HepG2 (cell line): ENCODE measurements around the gene CTRB2. TPM values are rescaled to one million over a fixed set of nuclear protein-coding genes. Genes with fewer than 3 reads are reported as not detected.

ENCODE experiments used
- ATAC-seq: fragments of 200-7000 bp; cut with Tn5 transposase; 3 replicates; pipeline ENCODE4 v1.9.1; 2020; ENCODE audit warnings: mild to moderate bottlenecking, moderate library complexity
- BruUV-seq: library from RNA; stranded (reverse); fragments of 400-500 nt; replicated peaks from 2 replicates; lab custom pipeline; 2021; lab: Mats Ljungman, UMichigan
- CTCF ChIA-PET: fragments of 300-600 bp; formaldehyde crosslinking; extraction: SDS; loops from one replicate; lab custom pipeline; 2021; ENCODE audit warnings: low total read pairs, inconsistent platforms, low intra/inter-chr PET ratio; lab: Yijun Ruan, JAX
- POLR2A ChIA-PET: fragments of 350-600 bp; sonication (Branson Sonifier 250); formaldehyde crosslinking; loops from one replicate; lab custom pipeline; 2020; ENCODE audit warnings: antibody characterized with exemption, inconsistent platforms; lab: Yijun Ruan, JAX
- DNase-seq: peaks from one replicate; pipeline ENCODE4 v3.0.0-alpha.2; 2015; ENCODE audit warnings: low spot score
- FAIRE-seq: peaks from 3 replicates; lab custom pipeline; 2011; peaks lifted over from hg19 to GRCh38; lab: Jason Lieb, UNC
- H2AFZ ChIP-seq: one replicate; pipeline ENCODE4 v1.6.1; 2011; ENCODE audit warnings: low read length, inconsistent platforms
- H3K27ac ChIP-seq: fragments of 300-600 bp; 3 replicates; pipeline ENCODE4 v1.8.0; 2011; ENCODE audit warnings: mixed run types, mild to moderate bottlenecking, mixed read lengths, low read length, inconsistent platforms; ENCODE audit not compliant: insufficient read depth; ENCODE audit errors: extremely low read length
- H3K27me3 ChIP-seq, 2 experiments: fragments of 200-600 bp in 1 of 2; 2 replicates in 1 of 2; 3 replicates in 1 of 2; pipeline versions ENCODE4 v1.6.0 to v1.8.0; 2011; ENCODE audit warnings: low read length in 2 of 2, mild to moderate bottlenecking in 2 of 2, moderate library complexity in 2 of 2, inconsistent platforms in 1 of 2; ENCODE audit not compliant: insufficient read depth in 2 of 2, control insufficient read depth in 1 of 2
- H3K36me3 ChIP-seq, 2 experiments: fragments of 200-600 bp in 1 of 2; replicated peaks in 1 of 2; 2 replicates in 1 of 2; 3 replicates in 1 of 2; pipeline versions ENCODE4 v1.5.1 to v1.8.0; 2011; ENCODE audit warnings: low read length in 2 of 2, inconsistent platforms in 1 of 2; ENCODE audit not compliant: insufficient read depth in 2 of 2, control insufficient read depth in 1 of 2
- H3K4me1 ChIP-seq: 2 replicates; pipeline ENCODE4 v1.5.1; 2012; ENCODE audit warnings: low read length, inconsistent platforms; ENCODE audit not compliant: insufficient read depth
- H3K4me2 ChIP-seq: 2 replicates; pipeline ENCODE4 v1.6.0; 2011; ENCODE audit warnings: low read depth, low read length, inconsistent platforms
- H3K4me3 ChIP-seq, 3 experiments: fragments of 200-600 bp in 1 of 3; sonication (generic), shearing (Covaris generic) in 1 of 3; replicated peaks in 1 of 3; 2 replicates each; pipeline ENCODE4 v1.5.1; 2011 to 2016; ENCODE audit warnings: low read length in 3 of 3, inconsistent platforms in 2 of 3, low read depth in 2 of 3, mild to moderate bottlenecking in 2 of 3, control low read depth in 1 of 3, mixed read lengths in 1 of 3; ENCODE audit not compliant: insufficient read depth in 1 of 3
- H3K79me2 ChIP-seq: one replicate; pipeline ENCODE4 v1.6.1; 2011; ENCODE audit warnings: low read length, inconsistent platforms; ENCODE audit not compliant: insufficient read depth
- H3K9ac ChIP-seq: 2 replicates; pipeline ENCODE4 v1.6.0; 2011; ENCODE audit warnings: mild to moderate bottlenecking, low read depth, low read length, inconsistent platforms; ENCODE audit not compliant: insufficient read depth
- H3K9me3 ChIP-seq: 2 replicates; pipeline ENCODE4 v1.5.1; 2012; ENCODE audit warnings: mild to moderate bottlenecking, low read length
- H4K20me1 ChIP-seq: 2 replicates; pipeline ENCODE4 v1.6.0; 2011; ENCODE audit warnings: inconsistent platforms, mild to moderate bottlenecking, low read length, moderate library complexity; ENCODE audit not compliant: insufficient read depth
- AGO1 ChIP-seq: fragments of 200-400 bp; formaldehyde crosslinking; IDR thresholded peaks from 2 replicates; pipeline ENCODE4 v1.6.1; 2017; ENCODE audit warnings: mild to moderate bottlenecking, low read depth, low read length, moderate library complexity; ENCODE audit not compliant: poor library complexity, severe bottlenecking
- CTCF ChIP-seq: sonication (generic); formaldehyde crosslinking; IDR thresholded peaks from 2 replicates; pipeline ENCODE4 v1.5.0; 2020; ENCODE audit warnings: mild to moderate bottlenecking, missing genetic modification reagents, moderate library complexity
- HNRNPK ChIP-seq: fragments of 200-400 bp; formaldehyde crosslinking; IDR thresholded peaks from 2 replicates; pipeline ENCODE4 v1.6.1; 2018; ENCODE audit warnings: low read length, low read depth, moderate library complexity, mild to moderate bottlenecking; ENCODE audit not compliant: poor library complexity, severe bottlenecking
- KAT2B ChIP-seq: fragments of 150-350 bp; IDR thresholded peaks from 2 replicates; pipeline ENCODE4 v1.6.1; 2014; ENCODE audit warnings: low read depth, low read length, borderline replicate concordance
- KDM2A ChIP-seq: sonication (generic); formaldehyde crosslinking; IDR thresholded peaks from 2 replicates; pipeline ENCODE4 v1.4.0; 2020; ENCODE audit warnings: low read depth, missing genetic modification reagents, borderline replicate concordance
- MED13 ChIP-seq: sonication (generic); formaldehyde crosslinking; IDR thresholded peaks from 2 replicates; pipeline ENCODE4 v1.5.0; 2020; ENCODE audit warnings: missing genetic modification reagents
- TEAD3 ChIP-seq: optimal IDR thresholded peaks from 2 replicates; pipeline ENCODE3; 2016; ENCODE audit warnings: borderline replicate concordance
- ZBTB44 ChIP-seq: sonication (generic); formaldehyde crosslinking; IDR thresholded peaks from 2 replicates; pipeline ENCODE4 v1.4.0; 2020; ENCODE audit warnings: missing genetic modification reagents
- ZNF121 ChIP-seq: sonication (generic); formaldehyde crosslinking; IDR thresholded peaks from 2 replicates; pipeline ENCODE4 v1.5.0; 2020; ENCODE audit warnings: mild to moderate bottlenecking, missing genetic modification reagents
- ZNF414 ChIP-seq: sonication (generic); formaldehyde crosslinking; IDR thresholded peaks from 2 replicates; pipeline ENCODE4 v1.5.0; 2020; ENCODE audit warnings: missing genetic modification reagents
- ZNF468 ChIP-seq: sonication (generic); formaldehyde crosslinking; IDR thresholded peaks from 2 replicates; pipeline ENCODE4 v1.8.0; 2022; ENCODE audit warnings: mild to moderate bottlenecking, moderate library complexity, missing genetic modification reagents
- ZNF556 ChIP-seq: sonication (generic); formaldehyde crosslinking; IDR thresholded peaks from 2 replicates; pipeline ENCODE4 v1.4.0; 2020; ENCODE audit warnings: mild to moderate bottlenecking, missing genetic modification reagents, borderline replicate concordance
- ZSCAN30 ChIP-seq: sonication (generic); formaldehyde crosslinking; IDR thresholded peaks from 2 replicates; pipeline ENCODE4 v1.5.0; 2020; ENCODE audit warnings: mild to moderate bottlenecking, missing genetic modification reagents
- WGBS: methylation state at CpG from one replicate; pipeline ENCODE4 v1.1.6; 2017; ENCODE audit warnings: low lambda C conversion rate; 5-methylcytosine and 5-hydroxymethylcytosine counted together
- in situ Hi-C: cut with HindIII; loops from 2 replicates; pipeline ENCODE4 v1.10.0; 2017; ENCODE audit warnings: low pct_unique_long_range_greater_than_20kb; ENCODE audit not compliant: extremely low pct_ligation_motif_present
- intact Hi-C: fragments of 100-400 bp; cut with micrococcal nuclease; formaldehyde crosslinking; loops from one replicate; pipeline ENCODE4 v1.10.0; 2022; ENCODE audit not compliant: unreplicated experiment
- polyA plus RNA-seq, 8 experiments: library from polyadenylated mRNA; depleted of rRNA in 3 of 8; stranded (reverse) in 7 of 8; unstranded in 1 of 8; fragments of >200 nt; fragmentation: Illumina TruSeq in 4 of 8; extraction: Trizol in 4 of 8; gene quantifications; 2 replicates each; pipeline versions ENCODE4 v1.2.1 to v1.2.3, GENCODE V29; 2011 to 2016; ENCODE audit warnings: low read depth in 4 of 8, missing spikeins in 1 of 8, mixed read lengths in 1 of 8; ENCODE audit not compliant: insufficient read depth in 1 of 8
- total RNA-seq, 5 experiments: library from RNA; depleted of rRNA; stranded (reverse); fragments of >200 nt; fragmentation: Illumina TruSeq; extraction: Trizol; gene quantifications; 2 replicates each; pipeline ENCODE4 v1.2.3, GENCODE V29; 2016; ENCODE audit warnings: low read depth in 1 of 5

CTRB2 gene
- total and polyA plus RNA-seq, 2 of the 13 experiments (the other 11 are each of a cell fraction or from before 2014, with no cell fraction given): 0.13 TPM; not detected in 1

- Histone ChIP-seq H3K4me2 (no peak overlapping the region), H4K20me1 (no peaks in the 10 kb centered on the region), H3K79me2 (no peaks in the 10 kb centered on the region), H3K9me3 (no peaks in the 10 kb centered on the region), H3K4me3 (no peak overlapping the region), H3K4me1 (peaks cover 20% of the 10 kb centered on the region; the same call in 1 of the 2 replicates), H3K9ac (no peak overlapping the region), H3K27me3 (peaks cover 22 to 49% of the 10 kb centered on the region in 2 experiments), H3K27ac (no peak overlapping the region), H2AFZ (no peak overlapping the region), H3K36me3 (no peaks in the 10 kb centered on the region)
- in situ Hi-C loops: no loop called here
- TF ChIP-seq MED13 (CRISPR knock-in tag): no peak
- peak; percentile 19; the same call in 1 of the 2 replicates for TF ChIP-seq CTCF (CRISPR knock-in tag)
- DNase-seq (no peak), ATAC-seq (no peak), FAIRE-seq (no peak)
- intact Hi-C loops: no loop called here
- no TSS peak for BruUV-seq
- ChIA-PET POLR2A (interaction anchor here (1.1 kb wide), 1 partner anchor 14 kb away, joined by 3 read pairs; no protein-coding TSS in a partner anchor), CTCF (no interaction called here)
- 48% methylated on average over 11 of the region's 13 CpGs for WGBS
These were observed 3.1 kb downstream of the CTRB2 start for GRCh38 chr16:75203667-75204409.

- DNase-seq (no peak), ATAC-seq (no peak), FAIRE-seq (no peak)
- H3K4me3 ChIP-seq: no peak overlapping the region
- in situ Hi-C loops: no loop called here
- H3K27me3 ChIP-seq: peaks cover 18 to 46% of the 10 kb centered on the region in 2 experiments
- H3K36me3 ChIP-seq: no peaks in the 10 kb centered on the region
- H4K20me1 ChIP-seq: no peaks in the 10 kb centered on the region
- H3K79me2 ChIP-seq: no peaks in the 10 kb centered on the region
- ChIA-PET CTCF (no interaction called here), POLR2A (interaction anchor here (1.1 kb wide), 1 partner anchor 15 kb away, joined by 3 read pairs; no protein-coding TSS in a partner anchor)
- H3K4me2 ChIP-seq: no peak overlapping the region
- no peak overlapping the region for H3K27ac ChIP-seq
- WGBS: 44% methylated on average over 12 of the region's 12 CpGs
- intact Hi-C loops: no loop called here
- BruUV-seq: no TSS peak
- no peak overlapping the region for H2AFZ ChIP-seq
- H3K9me3 ChIP-seq: no peaks in the 10 kb centered on the region
- peaks cover 25% of the 10 kb centered on the region for H3K4me1 ChIP-seq
- no peak overlapping the region for H3K9ac ChIP-seq
- TF ChIP-seq ZNF121 (no peak), ZSCAN30 (no peak), KAT2B (no peak), ZNF468 (CRISPR knock-in tag) (no peak), ZNF414 (CRISPR knock-in tag) (no peak), AGO1 (no peak), ZNF556 (CRISPR knock-in tag) (no peak), HNRNPK (no peak), KDM2A (CRISPR knock-in tag) (no peak), TEAD3 (CRISPR knock-in tag) (no peak), ZBTB44 (CRISPR knock-in tag) (no peak)
These were observed 3.9 kb downstream of the CTRB2 start for GRCh38 chr16:75203096-75203495.
